NT2/D1 (cell line): ENCODE measurements around the gene CEP85.

ENCODE experiments used
- DNase-seq: peaks from one replicate; pipeline ENCODE4 v3.0.0-alpha.2; 2011; ENCODE audit warnings: low read depth, low spot score
- H3K27me3 ChIP-seq: 2 replicates; pipeline ENCODE4 v1.6.0; 2011; ENCODE audit warnings: mild to moderate bottlenecking; ENCODE audit not compliant: insufficient read length, insufficient read depth
- H3K36me3 ChIP-seq: 2 replicates; pipeline ENCODE4 v1.6.1; 2011; ENCODE audit warnings: mild to moderate bottlenecking, low read length, mixed read lengths; ENCODE audit not compliant: insufficient read depth, insufficient read length
- H3K4me1 ChIP-seq: 2 replicates; pipeline ENCODE4 v1.5.1; 2011; ENCODE audit not compliant: insufficient read depth, insufficient read length
- H3K4me3 ChIP-seq: 2 replicates; pipeline ENCODE4 v1.5.1; 2011; ENCODE audit warnings: low read depth; ENCODE audit not compliant: insufficient read length
- H3K9ac ChIP-seq: 2 replicates; pipeline ENCODE4 v1.6.0; 2011; ENCODE audit warnings: low read depth; ENCODE audit not compliant: insufficient read length
- H3K9me3 ChIP-seq: 2 replicates; pipeline ENCODE4 v1.5.1; 2011; ENCODE audit warnings: mild to moderate bottlenecking, low read length; ENCODE audit not compliant: insufficient read depth
- SUZ12 ChIP-seq: IDR thresholded peaks from 2 replicates; pipeline ENCODE4 v1.6.1; 2011; ENCODE audit not compliant: insufficient read length, insufficient read depth; ENCODE audit errors: extremely low read depth
- YY1 ChIP-seq: IDR thresholded peaks from 2 replicates; pipeline ENCODE4 v1.6.1; 2011; ENCODE audit not compliant: insufficient read length, insufficient read depth
- ZNF274 ChIP-seq: IDR thresholded peaks from 2 replicates; pipeline ENCODE4 v1.6.1; 2011; ENCODE audit warnings: mild to moderate bottlenecking, low read depth, low read length

The CEP85 gene

DNA sequence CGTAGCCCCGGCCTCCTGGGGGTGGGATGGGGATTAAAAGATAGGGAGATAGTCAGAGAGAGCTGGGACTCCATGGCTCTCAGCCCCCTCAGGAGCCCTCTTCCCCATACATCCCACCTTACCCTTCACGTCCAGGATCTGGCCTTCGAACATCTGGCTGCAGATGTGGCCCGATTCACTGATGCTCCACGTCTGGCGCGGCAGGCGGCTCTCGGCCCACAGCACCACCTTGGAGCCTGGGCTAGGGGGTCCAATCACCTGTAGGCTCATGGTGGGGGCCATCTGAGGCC, 88.0 kb downstream of the CEP85 start:
- no peaks in the 10 kb centered on the region for H3K27me3 ChIP-seq
- no peak for DNase-seq
- H3K9me3 ChIP-seq, result no peaks in the 10 kb centered on the region
- no peak for TF ChIP-seq YY1
- TF ChIP-seq ZNF274, result no peak
- no peak for TF ChIP-seq SUZ12
- peaks cover 36% of the 10 kb centered on the region for H3K36me3 ChIP-seq
- no peak overlapping the region for H3K4me3 ChIP-seq
- H3K9ac ChIP-seq, result no peak overlapping the region
- H3K4me1 ChIP-seq, result peaks cover 20% of the 10 kb centered on the region

DNA sequence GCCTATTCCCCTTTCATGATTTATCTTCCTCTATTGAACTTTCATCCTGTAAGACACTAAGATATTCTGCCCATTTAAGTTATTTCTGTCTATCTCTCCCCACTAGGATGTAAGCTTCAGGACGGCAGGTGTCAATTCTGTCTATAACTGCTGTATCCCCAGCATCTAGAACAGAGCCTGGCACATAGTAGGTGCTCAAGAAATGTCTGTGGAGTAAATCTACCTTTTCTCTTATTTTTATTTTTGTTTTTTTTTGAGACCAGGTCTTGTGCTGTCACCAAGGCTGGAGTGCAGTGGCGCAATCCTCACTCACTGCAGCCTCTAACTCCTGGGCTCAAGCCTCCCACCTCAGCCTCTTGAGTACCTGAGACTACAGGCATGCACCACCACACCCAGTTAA, 89.4 kb downstream of the CEP85 start:
- Histone ChIP-seq H3K27me3 (no peaks in the 10 kb centered on the region), H3K9me3 (no peaks in the 10 kb centered on the region), H3K36me3 (peaks cover 36% of the 10 kb centered on the region), H3K4me3 (no peak overlapping the region), H3K9ac (no peak overlapping the region), H3K4me1 (peaks cover 9% of the 10 kb centered on the region)
- no peak for DNase-seq
- TF ChIP-seq SUZ12 (no peak), YY1 (no peak), ZNF274 (no peak)

DNA sequence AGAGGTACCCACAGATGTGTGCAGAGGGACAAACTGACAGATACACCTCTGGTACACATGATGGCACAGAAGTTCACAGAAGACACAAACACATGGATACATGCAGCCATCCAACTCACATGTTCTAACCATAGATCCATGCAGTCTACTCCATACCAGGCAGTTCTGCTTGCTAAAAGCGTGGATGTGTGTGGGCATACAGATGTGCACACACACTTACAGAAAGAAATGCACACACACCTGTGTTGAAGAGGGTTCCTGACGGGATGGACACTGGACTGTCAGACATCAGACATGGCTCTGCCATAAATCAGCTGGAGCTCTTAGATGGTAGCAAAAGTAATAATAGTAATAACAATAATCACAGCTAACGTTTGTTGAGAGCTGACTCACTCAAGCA, 90.5 kb downstream of the CEP85 start:
- Histone ChIP-seq H3K4me1 (peaks cover 8% of the 10 kb centered on the region), H3K9ac (no peak overlapping the region), H3K9me3 (no peaks in the 10 kb centered on the region), H3K27me3 (no peaks in the 10 kb centered on the region), H3K4me3 (no peak overlapping the region), H3K36me3 (peaks cover 36% of the 10 kb centered on the region)
- no peak for DNase-seq
- no peak for TF ChIP-seq SUZ12
- TF ChIP-seq ZNF274, result no peak
- no peak for TF ChIP-seq YY1

DNA sequence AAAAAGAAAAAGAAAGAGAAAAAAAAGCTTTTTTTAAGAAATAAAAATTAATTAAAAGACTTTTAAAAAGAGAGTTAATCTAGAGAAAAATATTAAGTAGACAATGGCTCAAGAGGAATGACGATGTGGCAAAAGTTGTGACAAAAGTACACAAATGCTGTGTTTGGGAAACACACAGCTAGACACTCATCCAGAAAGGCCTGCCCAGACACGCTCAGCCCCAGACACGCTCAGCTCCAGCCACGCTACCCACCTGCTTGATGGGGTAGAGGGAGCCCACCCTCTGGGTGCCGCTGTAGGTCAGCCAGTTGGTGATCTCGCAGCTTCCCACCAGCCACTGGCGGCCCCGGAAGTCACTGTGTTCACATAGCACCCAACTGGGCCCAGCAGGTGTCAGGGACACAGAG, 94.0 kb downstream of the CEP85 start:
- Histone ChIP-seq H3K36me3 (peaks cover 26% of the 10 kb centered on the region), H3K27me3 (no peaks in the 10 kb centered on the region), H3K4me1 (peaks cover 3% of the 10 kb centered on the region), H3K4me3 (no peak overlapping the region), H3K9ac (no peak overlapping the region), H3K9me3 (no peaks in the 10 kb centered on the region)
- no peak for DNase-seq
- TF ChIP-seq ZNF274 (no peak), SUZ12 (no peak), YY1 (no peak)
